Measurements from ENCODE around the gene SSH2.

- no peak for TF ChIP-seq EZH2 (IDR thresholded peaks at IDR 0.05; ENCODE audit: insufficient read depth, poor library complexity, severe bottlenecking)
- no peak for TF ChIP-seq EZH2phosphoT487 (IDR thresholded peaks at IDR 0.05; ENCODE audit: insufficient read depth, low read depth)
Measured at GRCh38 chr17:29749045-29749825, 180.8 kb downstream of the SSH2 start.

All from GM23248 (cell line).